Stimulated activated CD8-positive, alpha-beta memory T cell treated with anti-CD3 and anti-CD28 coated beads, Interleukin-4, amount 100 ng/mL, for 24 hours (primary cell): ENCODE results near the gene HSPBP1.

Source experiments
- DNase-seq: peaks from one replicate; pipeline ENCODE4 v3.0.0-alpha.2; 2020; ENCODE audit warnings: low read depth

Gene HSPBP1

GRCh38 chr19:55255618-55256423 lies 24.1 kb downstream of the HSPBP1 start:
- no peak for DNase-seq

GRCh38 chr19:55254625-55254977 lies 25.3 kb downstream of the HSPBP1 start:
- DNase-seq: no peak

DNA sequence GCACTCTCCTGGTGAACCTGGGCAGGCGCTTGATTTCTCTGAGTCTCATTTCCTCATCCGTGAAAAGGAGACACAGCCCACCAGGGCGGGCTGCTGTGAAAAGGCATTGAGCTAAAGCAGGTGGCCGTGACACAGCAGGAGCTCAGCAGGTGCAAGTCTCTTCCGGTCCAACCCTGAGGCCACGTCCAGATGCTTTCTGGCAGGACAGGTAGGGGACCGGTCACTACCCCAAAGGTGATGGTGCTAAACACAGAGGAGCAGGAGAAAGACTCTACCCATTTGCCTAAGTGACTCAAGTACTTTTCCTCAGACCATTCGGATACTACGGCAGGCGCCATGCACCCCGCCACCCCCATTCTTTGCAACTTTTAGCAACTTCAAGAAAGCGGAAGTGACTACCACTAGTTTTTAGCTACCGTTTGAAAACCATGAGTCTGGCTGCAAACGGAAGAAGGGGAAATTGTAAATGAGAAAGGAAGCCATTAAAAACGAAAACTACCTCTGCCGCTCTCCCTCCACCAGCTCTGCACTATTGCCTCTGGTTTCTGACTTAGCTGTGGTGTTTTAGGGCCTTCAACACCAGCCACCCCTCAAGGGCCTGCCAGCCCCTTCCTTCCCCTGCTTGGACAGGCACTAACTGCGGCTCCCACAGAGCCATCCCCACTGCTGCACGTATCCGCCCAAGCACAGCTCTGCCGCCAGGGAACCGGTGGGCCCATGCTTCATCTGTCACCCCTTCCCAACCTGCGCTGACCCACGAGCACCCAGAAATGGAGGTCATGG lies 25.9 kb downstream of the HSPBP1 start:
- no peak for DNase-seq

DNA sequence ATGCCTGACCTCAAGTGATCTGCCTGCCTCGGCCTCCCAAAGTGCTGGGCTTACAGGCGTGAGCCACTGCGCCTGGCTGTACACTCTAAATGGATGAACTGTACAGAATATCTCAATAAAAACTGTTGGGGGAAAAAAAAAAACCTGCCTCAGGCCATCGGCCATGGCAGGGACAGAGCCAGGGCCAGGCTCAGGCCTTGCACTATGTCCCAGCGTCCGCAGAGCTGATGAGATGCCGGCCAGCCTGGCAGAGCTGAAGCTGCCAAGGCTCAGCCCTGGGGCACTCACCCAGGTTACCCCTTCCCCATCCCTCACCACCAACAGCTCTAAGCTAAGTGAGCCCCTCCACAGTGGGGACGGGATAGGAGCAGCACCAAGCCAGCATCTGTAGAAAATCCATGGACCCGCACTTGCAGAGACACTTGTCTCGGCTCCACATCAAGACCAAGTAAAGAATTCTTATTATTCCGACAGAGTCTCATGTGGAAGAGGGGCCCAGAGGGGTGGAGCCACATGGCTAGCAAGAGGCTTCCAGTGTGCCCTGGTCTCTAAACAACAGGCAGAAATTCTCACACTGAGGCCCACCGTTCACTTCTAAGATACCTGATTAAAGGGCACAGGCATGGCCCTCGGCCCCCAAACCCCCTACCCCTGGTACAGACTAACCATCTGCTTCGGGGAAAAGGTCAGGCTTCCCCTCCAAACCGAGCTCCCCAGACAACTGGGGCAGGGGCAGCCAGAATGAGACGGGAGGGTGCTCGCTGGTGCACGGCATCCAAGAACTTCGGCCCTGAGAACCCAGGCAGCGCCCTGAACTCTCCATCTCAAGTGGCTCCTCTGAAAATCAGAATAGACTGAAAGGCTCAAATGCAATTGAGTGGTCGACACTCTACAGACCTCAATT lies 26.9 kb downstream of the HSPBP1 start:
- DNase-seq: no peak

- no peak for DNase-seq
Measured at GRCh38 chr19:55251341-55252081, 28.4 kb downstream of the HSPBP1 start.

GRCh38 chr19:55250262-55251036 lies 29.5 kb downstream of the HSPBP1 start:
- DNase-seq: no peak

- DNase-seq: no peak
Measured at GRCh38 chr19:55249841-55250240, 30.1 kb downstream of the HSPBP1 start.

DNA sequence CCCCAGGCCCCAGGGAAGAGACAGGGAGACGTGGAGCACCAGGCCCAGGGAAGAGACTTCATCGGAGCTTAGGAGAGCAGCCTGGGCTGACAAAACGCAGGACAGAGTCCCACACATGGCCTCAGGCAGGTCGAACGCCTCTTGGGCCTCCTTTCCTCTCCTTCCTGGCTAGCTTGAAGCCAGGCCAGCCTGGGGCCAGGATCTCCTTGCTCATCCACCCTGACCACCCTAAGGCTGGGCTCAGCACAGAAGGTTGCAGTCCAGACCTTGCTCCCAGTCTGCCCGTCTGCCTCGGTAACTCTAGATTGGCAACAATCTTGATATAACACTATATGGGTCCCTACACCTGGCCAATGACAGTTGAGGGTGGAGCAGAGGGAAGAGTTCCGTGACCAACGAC lies 31.2 kb downstream of the HSPBP1 start:
- no peak for DNase-seq

DNA sequence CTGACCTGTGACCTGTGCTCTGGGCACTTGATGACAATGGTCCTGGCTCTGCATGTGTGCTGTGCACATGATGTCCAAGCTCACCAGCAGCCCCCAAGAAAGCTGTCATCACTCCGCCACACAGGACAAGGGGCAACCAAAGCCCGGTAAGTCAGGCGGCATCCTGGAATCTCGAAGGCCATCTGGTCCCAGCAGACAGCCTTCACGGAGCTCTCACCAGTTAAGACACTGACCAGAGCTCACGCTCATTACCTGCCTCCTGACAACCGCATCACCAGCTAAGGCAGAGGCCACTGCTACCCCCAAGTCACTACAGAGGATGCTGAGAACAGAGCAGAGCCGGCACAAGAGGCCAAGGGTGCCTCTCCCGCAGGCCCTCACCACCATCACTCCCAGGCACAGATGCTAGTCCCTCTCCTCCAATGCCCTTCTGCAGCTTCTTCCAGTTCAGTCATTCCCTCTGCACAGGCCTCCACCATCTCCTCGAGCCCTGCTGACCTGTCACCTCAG lies 31.7 kb downstream of the HSPBP1 start:
- no peak for DNase-seq

DNA sequence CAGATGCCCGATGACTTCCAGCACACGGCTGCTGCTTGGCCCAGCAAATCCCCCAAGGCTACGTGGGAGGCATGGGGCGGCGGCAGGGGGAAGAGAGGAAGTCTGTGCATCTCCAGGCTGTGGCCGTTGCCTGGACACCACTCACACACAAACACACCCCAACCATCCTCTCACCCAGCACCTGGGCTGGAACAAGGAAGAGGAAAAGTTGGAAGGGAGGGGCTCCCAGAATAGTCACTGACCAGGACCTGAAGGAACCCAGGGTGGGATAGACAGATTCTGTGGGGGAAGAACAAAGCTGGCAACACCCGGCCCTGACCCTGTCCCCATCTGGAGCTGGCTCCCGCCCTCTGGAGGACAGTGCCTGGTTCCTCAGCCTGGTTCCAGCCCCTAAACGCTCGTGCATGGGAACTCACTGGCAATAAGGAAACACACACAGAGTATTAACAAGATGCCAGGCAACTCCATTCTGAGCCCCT lies 32.2 kb downstream of the HSPBP1 start:
- DNase-seq: no peak

GRCh38 chr19:55246462-55247451 lies 33.2 kb downstream of the HSPBP1 start:
- no peak for DNase-seq

DNA sequence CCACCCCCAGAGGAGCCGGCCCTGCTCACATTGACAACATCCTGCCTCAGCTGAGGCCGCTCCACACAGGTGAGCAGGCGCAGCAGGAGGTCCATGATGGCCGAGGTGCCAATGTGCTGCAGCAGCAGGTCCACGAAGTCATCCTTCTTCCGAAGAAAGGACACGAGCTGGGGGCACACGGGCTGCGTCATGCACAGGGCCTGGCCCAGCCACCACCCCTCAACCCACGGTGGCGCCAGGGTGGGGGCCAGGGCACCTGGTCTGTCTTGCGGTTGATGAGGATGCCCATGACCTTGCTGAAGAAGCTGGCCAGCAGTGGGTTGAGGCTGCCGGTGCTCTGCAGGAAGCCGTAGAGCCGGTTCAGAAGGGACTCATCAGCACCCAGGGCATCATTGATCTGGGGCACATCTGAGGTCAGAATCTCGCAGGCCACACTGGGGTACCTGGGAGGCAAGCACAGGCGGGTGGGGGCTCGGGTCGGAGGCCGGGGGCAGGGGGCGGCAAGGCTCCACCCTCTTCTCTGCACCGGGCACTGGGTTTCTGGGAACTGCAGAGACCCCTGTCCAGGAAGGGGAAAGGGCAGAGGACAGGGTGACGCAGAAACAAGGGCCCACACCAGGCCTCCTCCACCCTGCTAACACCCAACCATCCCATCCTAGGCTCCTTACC lies 34.5 kb downstream of the HSPBP1 start:
- no peak for DNase-seq

DNA sequence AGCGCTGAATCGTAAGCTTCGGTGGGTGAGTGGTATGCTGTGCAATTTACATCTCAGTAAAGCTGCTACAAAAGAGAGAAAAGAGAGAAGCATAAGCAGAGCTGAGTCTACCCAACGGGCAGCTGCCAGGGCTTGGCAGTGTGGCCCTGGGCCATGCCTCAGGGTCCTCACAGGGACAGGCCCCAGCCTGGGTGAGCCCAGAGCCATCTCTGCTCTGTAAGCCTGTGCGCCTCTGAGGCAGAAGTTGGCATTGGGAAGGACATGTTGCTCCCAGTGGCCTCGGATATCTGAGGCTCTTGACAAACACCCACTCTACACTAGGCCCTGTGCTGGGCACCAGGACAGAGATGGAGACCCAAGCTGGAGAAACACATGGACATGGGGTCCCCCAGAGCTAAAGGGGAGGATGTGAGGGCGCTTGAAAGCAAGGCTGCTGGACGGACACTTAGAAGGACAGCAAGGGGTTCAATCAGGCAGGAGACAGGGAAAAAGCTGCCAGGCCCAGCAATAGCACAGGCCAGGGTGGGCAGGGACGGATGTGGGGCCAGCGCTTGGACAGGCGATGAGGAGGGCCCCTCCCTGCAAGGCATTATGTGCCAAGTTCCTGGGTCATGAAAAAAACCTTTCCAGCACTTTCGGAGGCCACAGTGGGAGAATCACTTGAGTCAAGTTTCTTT lies 35.8 kb downstream of the HSPBP1 start:
- DNase-seq: no peak

- DNase-seq: no peak
Measured at GRCh38 chr19:55242517-55242916, 37.4 kb downstream of the HSPBP1 start.

- DNase-seq: no peak
Measured at GRCh38 chr19:55241935-55242464, 37.9 kb downstream of the HSPBP1 start.

- no peak for DNase-seq
Measured at GRCh38 chr19:55241143-55241934, 38.6 kb downstream of the HSPBP1 start.

DNA sequence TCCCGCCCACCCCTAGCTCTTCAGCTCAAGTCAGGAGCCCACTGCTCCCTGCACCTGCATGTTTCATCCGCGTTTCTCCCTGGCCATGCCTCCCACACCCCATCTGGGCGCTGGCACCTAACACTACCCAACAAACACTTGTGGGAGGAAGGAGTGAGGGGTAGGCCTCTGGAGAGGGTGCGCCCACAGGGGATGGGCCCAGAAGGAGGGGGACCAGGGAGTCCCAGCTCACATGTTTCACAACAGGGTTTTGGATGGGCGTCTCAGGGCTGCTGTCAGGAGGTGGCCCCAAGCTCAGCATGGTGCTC lies 39.2 kb downstream of the HSPBP1 start:
- DNase-seq: no peak
